HG03354 (cell line): ENCODE data around the gene STK4.
"Not testable (repeated sequence)": the region's sequence is repeated elsewhere in the genome, so short reads cannot be mapped to it uniquely, and the experiment has no call there.

ENCODE experiments used
- ATAC-seq: cut with Tn5 transposase; IDR thresholded peaks from one replicate; pipeline ENCODE4 v1.9.1; 2021; ENCODE audit warnings: mild to moderate bottlenecking; ENCODE audit not compliant: unreplicated experiment, poor library complexity, severe bottlenecking

The STK4 gene

DNA sequence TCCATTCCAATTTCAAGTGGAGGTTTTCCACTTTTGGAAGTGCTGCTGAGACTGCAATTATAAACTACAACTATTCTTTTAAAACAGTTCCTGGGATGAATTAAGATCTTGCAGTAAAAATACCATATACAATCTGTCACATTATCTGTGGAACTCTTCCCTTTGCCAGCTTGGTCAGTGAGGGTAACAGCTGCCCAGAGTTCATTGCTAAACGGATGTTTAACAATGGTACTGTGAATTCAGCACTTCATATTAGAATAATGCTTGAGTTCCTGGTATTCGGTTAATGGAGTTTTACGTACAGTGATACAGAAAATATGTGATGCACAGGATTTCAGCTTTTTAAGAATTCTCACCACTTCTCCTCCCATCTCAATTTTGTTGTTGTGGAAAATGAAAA lies 83.1 kb downstream of the STK4 start:
- ATAC-seq = no peak

GRCh38 chr20:45049904-45050471 lies 83.7 kb downstream of the STK4 start:
- no peak for ATAC-seq

- no peak for ATAC-seq
These were observed 85.1 kb downstream of the STK4 start for GRCh38 chr20:45051204-45052060.

DNA sequence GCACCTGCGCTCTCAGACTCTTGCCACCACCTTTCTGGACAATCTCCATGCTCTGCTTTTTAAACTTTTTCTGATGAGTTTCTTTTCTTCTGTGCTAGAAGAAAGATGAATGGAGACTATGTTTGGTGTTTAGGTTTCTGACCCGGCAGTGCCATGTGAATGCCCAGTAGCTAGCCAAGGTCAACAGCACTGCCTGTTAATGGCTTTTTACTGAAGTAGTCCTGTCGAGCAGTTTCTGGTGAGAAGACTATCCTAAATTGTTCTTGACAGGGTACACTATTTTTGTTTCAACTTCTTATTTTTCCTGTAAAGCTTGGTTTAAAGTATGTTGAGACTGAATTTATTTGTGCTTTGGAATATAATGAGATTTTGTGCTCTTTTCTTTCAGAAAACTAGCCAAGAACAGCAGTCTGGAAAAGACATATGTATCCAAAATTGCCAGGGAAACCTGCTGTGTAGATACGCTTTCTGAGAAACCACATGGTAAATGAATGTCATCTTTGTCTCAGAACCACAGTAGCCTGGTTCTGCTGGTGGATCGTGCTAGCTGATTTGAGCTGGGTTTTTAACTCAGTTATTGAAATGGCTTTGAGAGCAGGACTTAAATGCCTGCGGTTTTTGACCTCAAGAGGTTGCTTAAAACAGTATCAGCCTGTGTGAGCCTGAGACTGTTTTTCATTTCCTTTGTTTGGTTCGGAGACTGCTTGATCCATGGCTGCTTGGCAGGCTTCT lies 86.6 kb downstream of the STK4 start:
- peak; percentile 60 for ATAC-seq

GRCh38 chr20:45053430-45054351 lies 87.4 kb downstream of the STK4 start:
- no peak for ATAC-seq

- no peak for ATAC-seq
These were observed 88.7 kb downstream of the STK4 start for GRCh38 chr20:45055056-45055455.

DNA sequence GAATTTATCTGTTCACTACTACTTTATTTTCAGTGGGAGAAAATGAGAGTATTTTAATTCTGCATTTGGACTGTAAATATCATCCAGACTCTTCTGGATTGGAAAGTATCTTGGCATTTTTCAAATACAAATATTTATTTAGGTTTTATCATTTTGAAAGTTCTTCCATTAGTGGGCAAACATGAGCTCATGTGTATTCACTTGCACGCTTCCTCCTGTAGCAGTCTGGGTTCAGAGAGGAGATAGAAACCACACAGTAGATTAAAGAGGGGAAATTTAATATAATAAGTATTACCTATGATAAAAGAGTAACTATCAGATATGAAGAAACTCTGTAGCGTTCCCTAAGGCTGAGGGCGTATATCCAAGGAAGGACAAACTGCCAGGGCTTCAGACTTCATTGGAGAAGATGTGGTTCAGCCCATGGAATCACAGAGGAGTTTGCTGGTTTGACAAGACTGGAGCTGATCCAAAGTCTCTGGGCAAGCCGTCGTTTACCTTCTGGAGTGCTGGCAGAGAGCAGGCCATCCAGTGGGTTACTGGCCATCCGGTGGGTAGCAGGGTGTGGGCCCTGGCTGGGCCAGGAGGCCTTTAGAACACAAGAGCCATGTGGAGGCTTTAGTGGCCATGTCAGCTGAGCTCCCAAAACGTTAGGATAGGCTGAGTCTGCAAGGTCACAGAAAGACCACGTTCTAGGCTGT lies 90.3 kb downstream of the STK4 start:
- ATAC-seq = no peak

DNA sequence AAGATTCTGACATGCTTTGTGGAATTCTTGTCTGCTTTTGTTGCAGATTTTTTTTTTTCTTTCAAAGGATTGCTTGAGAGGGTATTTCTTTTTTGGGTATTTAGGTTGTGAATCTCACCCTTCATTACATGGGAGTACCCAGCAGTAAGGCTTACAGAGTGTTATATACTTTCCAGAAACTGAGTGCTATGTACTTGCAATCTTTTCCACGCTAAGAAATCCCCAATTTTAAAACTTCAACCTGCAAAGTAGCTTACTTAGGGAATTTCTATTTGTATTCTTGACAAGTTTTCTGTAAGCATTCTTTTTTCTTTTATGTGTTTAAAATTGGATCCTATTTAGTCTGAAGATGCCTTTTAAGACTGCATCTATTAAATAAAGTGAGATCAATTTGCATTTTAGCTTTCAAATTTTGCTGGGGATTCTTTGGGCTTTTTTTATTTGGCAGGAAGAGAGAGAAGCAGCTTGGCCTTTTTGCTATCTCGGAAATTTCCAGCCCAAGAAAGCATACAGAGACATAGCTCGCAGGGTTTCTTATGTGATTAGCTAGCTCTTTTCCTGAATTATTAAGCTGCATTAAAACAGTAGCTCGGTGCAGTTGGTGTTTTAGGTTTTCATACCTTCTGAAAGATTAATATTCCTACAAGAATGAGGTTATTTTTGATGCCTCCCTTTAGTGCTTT lies 92.0 kb downstream of the STK4 start:
- ATAC-seq = no peak

DNA sequence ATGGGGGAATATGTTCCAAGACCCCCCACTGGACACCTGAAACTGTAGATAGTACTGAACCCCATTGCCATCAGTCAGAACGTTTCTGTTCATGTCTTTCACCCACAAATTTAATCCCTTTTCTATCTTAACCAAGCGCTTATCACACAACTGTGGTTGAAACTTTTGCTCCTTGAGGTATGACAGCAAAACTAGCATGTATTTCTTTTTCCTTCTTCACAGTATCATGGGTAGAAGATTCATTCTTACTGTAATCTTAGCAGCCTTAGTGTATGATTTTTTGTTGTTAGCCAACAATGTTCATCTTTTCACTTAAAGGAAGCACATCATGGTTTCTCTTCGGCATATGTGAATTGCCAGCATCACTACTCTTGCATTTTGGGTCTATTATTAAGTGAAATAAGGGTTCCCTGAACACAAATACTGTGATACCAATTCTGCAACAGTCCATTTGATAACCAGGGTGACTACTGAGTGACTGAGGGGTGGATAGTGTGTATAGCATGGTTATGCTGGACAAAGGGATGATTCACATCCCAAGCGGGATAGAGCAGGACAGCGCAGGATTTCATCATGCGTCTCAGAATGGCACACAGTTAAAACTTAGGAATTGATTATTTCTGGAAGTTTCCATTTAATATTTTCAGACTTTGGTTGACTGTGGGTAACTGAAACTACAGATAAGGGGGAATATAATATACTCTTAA lies 92.9 kb downstream of the STK4 start:
- no peak for ATAC-seq

GRCh38 chr20:45060294-45060693 lies 94.0 kb downstream of the STK4 start:
- ATAC-seq = no peak

DNA sequence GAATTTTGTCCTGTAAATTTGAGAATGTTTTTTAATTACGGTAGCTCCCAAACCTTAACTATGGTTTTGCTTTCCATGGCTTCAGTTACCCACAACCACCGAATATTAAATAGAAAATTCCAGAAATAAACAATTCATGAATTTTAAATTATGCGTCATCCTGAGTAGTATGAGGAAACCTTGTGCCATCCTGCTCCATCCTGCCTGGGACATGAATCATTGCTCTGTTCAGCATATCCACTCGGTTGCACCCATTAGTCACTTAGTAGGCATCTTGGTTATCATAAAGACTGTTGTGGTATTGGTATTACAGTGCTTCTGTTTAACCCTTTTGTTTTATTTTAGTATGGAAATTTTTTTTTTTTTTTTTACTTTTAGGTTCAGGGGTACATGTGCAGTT lies 94.9 kb downstream of the STK4 start:
- ATAC-seq = no peak

DNA sequence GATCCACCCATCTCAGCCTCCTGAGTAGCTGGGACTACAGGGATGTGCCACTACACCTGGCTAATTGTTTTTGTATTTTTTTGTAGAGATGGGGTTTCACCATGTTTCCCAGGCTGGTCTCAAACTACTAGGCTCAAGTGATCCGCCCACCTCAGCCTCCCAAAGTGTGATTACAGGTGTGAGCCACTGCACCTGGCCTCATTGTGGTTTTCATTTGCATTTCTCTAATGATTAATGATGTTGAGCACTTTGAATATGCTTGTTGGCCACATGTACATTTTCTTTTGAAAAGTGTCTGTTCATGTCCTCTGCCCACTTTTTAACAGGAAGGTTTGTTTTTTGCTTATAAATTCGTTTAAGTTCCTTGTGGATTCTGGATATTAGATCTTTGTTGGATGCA lies 96.8 kb downstream of the STK4 start:
- ATAC-seq = not testable (repeated sequence)

DNA sequence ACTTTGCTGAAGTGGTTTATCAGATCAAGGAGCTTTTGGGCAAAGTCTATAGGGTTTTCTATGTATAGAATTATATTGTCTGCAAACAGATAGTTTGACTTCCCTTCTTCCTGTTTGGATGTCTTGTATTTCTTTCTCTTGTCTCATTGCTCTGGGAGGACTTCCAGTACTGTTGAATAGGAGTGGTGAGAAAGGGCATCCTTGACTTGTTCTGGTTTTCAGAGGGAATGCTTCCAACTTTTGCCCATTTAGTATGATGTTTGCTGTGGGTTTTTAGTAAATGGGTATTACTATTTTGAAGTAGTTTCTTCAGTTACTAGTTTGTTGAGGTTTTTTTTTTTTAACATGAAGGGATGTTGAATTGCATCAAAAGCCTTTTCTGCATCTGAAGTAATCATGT lies 98.5 kb downstream of the STK4 start:
- no peak for ATAC-seq

GRCh38 chr20:45066372-45066771 lies 100.1 kb downstream of the STK4 start:
- ATAC-seq = no peak

DNA sequence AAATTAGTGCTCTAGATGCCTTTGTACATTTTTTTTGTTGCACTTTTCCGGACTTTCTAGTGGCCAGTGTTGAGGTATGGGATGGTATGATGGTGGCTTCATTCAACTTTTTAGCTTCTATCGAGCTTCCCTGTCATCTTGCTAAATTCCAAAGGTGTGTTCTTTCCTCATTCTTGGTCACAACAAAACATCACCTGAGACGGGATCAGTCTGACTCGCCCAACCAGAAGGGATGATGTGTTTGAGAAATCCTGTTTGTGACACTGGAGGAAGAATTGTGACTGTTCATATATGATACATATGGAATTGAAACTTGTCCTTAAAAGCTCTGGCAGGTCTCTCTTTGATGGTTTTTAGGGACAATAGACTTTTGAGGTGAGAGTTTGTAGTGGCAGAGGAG lies 100.8 kb downstream of the STK4 start:
- ATAC-seq = no peak

- no peak for ATAC-seq
These were observed 101.2 kb downstream of the STK4 start for GRCh38 chr20:45067558-45067957.

- ATAC-seq = no peak
These were observed 102.9 kb downstream of the STK4 start for GRCh38 chr20:45069261-45069660.

DNA sequence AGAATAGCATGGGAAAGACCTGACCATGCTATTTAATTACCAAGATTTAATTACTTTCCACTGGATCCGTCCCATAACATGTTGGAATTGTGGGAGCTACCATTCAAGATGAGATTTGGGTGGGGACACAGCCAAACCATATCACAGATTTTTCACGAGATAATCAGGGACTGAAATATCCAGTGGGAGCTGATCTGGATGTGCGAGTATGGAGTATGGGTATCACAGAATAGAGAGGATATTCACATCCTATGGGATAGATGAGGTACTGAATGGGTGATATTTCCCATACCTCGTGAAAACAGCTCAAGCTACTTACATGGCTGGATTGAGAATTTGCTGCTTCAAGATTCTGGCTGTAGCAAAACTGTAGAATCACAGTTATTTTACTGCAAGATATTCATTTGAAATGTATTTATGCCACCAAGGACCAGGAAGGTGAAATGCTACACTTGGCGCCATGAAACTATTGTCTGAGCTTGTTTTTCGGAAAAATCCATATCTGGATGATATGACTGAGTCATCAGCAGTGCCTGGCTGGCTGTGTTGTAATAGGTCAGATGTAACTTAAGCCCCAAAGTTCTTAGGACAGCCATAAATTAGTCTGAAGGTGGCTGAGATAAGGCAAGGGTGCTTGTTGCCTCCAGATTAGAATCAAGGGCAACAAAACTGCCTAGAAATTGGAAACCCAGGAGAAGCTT lies 104.8 kb downstream of the STK4 start:
- no peak for ATAC-seq
